ENCODE measurements around the gene TMEM198. TPM values are rescaled to one million over a fixed set of nuclear protein-coding genes. Genes with fewer than 3 reads are reported as not detected.

Gene TMEM198
- total and polyA plus RNA-seq, 2 experiments from 2014 or later = 5.6 to 13.7 TPM

GRCh38 chr2:219525533-219526232, 18.1 kb upstream of the TMEM198 start (continued):
- TF ChIP-seq EZH2phosphoT487 (IDR thresholded peaks at IDR 0.05; ENCODE audit: unreplicated experiment) (no peak), NANOG (IDR thresholded peaks at IDR 0.05; ENCODE audit: borderline replicate concordance) (no peak), ZNF114 (CRISPR knock-in tag; IDR thresholded peaks at IDR 0.05) (no peak), CTCF (conservative IDR thresholded peaks at IDR 0.05; ENCODE audit: low read depth in 2 of 2) (no peak), CREB1 (CRISPR knock-in tag; IDR thresholded peaks at IDR 0.05; ENCODE audit: low read depth) (no peak), EZH2 (IDR thresholded peaks at IDR 0.05; ENCODE audit: low read depth, unreplicated experiment) (no peak), REST (IDR thresholded peaks at IDR 0.05; ENCODE audit: unreplicated experiment) (no peak)

GRCh38 chr2:219526320-219527075, 17.3 kb upstream of the TMEM198 start:
- Histone ChIP-seq H4K20me1 (replicated peaks; ENCODE audit: insufficient read depth) (no peaks in the 10 kb centered on the region), H3F3A (replicated peaks; ENCODE audit: low read depth) (peaks cover 22% of the 10 kb centered on the region), H3K79me2 (replicated peaks; ENCODE audit: insufficient read depth) (no peaks in the 10 kb centered on the region), H3K27ac (ENCODE audit: low read depth) (no peak overlapping the region), H3K4me1 (ENCODE audit: insufficient read depth) (peaks cover 26% of the 10 kb centered on the region), H3K27me3 (ENCODE audit: insufficient read depth) (peaks cover 39% of the 10 kb centered on the region), H3K4me2 (no peak overlapping the region), H3K36me3 (ENCODE audit: insufficient read depth) (no peaks in the 10 kb centered on the region; the same call in 1 of the 2 replicates), H2AFZ (no peak overlapping the region), H3K4me3 (no peak overlapping the region), H3K9me2 (ENCODE audit: insufficient read depth) (no peaks in the 10 kb centered on the region)
- DNase-seq (ENCODE audit: low spot score) (no peak), ATAC-seq (no peak)
- Mint-ChIP-seq H3K4me3 (no peak overlapping the region), H3K4me1 (peaks cover 52% of the 10 kb centered on the region), H3K27me3 (ENCODE audit: insufficient read depth, low read depth, poor library complexity) (peaks cover 42% of the 10 kb centered on the region), H3K9me3 (no peaks in the 10 kb centered on the region), H3K27ac (no peak overlapping the region), H3K36me3 (ENCODE audit: low read depth) (no peaks in the 10 kb centered on the region; the same call in 2 of the 3 replicates)
- TF ChIP-seq, protein P1, sequence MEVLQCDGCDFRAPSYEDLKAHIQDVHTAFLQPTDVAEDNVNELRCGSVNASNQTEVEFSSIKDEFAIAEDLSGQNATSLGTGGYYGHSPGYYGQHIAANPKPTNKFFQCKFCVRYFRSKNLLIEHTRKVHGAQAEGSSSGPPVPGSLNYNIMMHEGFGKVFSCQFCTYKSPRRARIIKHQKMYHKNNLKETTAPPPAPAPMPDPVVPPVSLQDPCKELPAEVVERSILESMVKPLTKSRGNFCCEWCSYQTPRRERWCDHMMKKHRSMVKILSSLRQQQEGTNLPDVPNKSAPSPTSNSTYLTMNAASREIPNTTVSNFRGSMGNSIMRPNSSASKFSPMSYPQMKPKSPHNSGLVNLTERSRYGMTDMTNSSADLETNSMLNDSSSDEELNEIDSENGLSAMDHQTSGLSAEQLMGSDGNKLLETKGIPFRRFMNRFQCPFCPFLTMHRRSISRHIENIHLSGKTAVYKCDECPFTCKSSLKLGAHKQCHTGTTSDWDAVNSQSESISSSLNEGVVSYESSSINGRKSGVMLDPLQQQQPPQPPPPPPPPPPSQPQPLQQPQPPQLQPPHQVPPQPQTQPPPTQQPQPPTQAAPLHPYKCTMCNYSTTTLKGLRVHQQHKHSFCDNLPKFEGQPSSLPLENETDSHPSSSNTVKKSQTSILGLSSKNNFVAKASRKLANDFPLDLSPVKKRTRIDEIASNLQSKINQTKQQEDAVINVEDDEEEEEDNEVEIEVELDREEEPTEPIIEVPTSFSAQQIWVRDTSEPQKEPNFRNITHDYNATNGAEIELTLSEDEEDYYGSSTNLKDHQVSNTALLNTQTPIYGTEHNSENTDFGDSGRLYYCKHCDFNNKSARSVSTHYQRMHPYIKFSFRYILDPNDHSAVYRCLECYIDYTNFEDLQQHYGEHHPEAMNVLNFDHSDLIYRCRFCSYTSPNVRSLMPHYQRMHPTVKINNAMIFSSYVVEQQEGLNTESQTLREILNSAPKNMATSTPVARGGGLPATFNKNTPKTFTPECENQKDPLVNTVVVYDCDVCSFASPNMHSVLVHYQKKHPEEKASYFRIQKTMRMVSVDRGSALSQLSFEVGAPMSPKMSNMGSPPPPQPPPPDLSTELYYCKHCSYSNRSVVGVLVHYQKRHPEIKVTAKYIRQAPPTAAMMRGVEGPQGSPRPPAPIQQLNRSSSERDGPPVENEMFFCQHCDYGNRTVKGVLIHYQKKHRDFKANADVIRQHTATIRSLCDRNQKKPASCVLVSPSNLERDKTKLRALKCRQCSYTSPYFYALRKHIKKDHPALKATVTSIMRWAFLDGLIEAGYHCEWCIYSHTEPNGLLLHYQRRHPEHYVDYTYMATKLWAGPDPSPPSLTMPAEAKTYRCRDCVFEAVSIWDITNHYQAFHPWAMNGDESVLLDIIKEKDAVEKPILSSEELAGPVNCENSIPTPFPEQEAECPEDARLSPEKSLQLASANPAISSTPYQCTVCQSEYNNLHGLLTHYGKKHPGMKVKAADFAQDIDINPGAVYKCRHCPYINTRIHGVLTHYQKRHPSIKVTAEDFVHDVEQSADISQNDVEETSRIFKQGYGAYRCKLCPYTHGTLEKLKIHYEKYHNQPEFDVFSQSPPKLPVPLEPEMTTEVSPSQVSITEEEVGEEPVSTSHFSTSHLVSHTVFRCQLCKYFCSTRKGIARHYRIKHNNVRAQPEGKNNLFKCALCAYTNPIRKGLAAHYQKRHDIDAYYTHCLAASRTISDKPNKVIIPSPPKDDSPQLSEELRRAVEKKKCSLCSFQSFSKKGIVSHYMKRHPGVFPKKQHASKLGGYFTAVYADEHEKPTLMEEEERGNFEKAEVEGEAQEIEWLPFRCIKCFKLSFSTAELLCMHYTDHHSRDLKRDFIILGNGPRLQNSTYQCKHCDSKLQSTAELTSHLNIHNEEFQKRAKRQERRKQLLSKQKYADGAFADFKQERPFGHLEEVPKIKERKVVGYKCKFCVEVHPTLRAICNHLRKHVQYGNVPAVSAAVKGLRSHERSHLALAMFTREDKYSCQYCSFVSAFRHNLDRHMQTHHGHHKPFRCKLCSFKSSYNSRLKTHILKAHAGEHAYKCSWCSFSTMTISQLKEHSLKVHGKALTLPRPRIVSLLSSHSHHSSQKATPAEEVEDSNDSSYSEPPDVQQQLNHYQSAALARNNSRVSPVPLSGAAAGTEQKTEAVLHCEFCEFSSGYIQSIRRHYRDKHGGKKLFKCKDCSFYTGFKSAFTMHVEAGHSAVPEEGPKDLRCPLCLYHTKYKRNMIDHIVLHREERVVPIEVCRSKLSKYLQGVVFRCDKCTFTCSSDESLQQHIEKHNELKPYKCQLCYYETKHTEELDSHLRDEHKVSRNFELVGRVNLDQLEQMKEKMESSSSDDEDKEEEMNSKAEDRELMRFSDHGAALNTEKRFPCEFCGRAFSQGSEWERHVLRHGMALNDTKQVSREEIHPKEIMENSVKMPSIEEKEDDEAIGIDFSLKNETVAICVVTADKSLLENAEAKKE (CRISPR knock-in tag; IDR thresholded peaks at IDR 0.05) = no peak
- no peak for TF ChIP-seq CTCF (conservative IDR thresholded peaks at IDR 0.05; ENCODE audit: low read depth in 2 of 2)

All from GM23338 (cell line).